GM23338 (cell line): Measurements from ENCODE around the gene GATAD2A. TPM values are rescaled to one million over a fixed set of nuclear protein-coding genes. Genes with fewer than 3 reads are reported as not detected.

Experiments
- ATAC-seq: fragments of 200-7000 bp; cut with Tn5 transposase; 3 replicates; pipeline ENCODE4 v1.9.1; 2020
- DNase-seq: peaks from one replicate; pipeline ENCODE4 v3.0.0-alpha.2; 2015; ENCODE audit warnings: low spot score
- H2AFZ ChIP-seq: fragments of 200-600 bp; sonication (generic); 2 replicates; pipeline ENCODE4 v1.8.0; 2016; ENCODE audit warnings: antibody characterized with exemption, mild to moderate bottlenecking, moderate library complexity
- H3F3A ChIP-seq: fragments of 200-600 bp; sonication (generic); replicated peaks from 2 replicates; pipeline ENCODE4 v1.8.0; 2017; ENCODE audit warnings: antibody characterized with exemption, mixed run types, low read depth
- H3K27ac ChIP-seq: fragments of 200-600 bp; sonication (generic); 2 replicates; pipeline ENCODE4 v1.6.1; 2016; ENCODE audit warnings: low read depth
- H3K27me3 ChIP-seq: fragments of 200-600 bp; sonication (generic); 2 replicates; pipeline ENCODE4 v1.8.0; 2016; ENCODE audit warnings: mild to moderate bottlenecking, mixed run types, moderate library complexity; ENCODE audit not compliant: insufficient read depth
- H3K36me3 ChIP-seq: fragments of 200-600 bp; sonication (generic); 2 replicates; pipeline ENCODE4 v1.8.0; 2016; ENCODE audit warnings: mild to moderate bottlenecking; ENCODE audit not compliant: insufficient read depth
- H3K4me1 ChIP-seq: fragments of 200-600 bp; sonication (generic); 2 replicates; pipeline ENCODE4 v1.8.0; 2016; ENCODE audit warnings: mild to moderate bottlenecking, moderate library complexity; ENCODE audit not compliant: insufficient read depth
- H3K4me2 ChIP-seq: fragments of 200-600 bp; sonication (generic); 2 replicates; pipeline ENCODE4 v1.7.1; 2017; ENCODE audit warnings: mixed run types
- H3K4me3 ChIP-seq: fragments of 200-600 bp; sonication (generic); 2 replicates; pipeline ENCODE4 v1.6.1; 2016; ENCODE audit warnings: mixed run types
- H3K79me2 ChIP-seq: fragments of 200-600 bp; sonication (generic); replicated peaks from 2 replicates; pipeline ENCODE4 v1.8.0; 2017; ENCODE audit warnings: mild to moderate bottlenecking; ENCODE audit not compliant: insufficient read depth
- H3K9me2 ChIP-seq: fragments of 200-600 bp; sonication (generic); 2 replicates; pipeline ENCODE4 v1.8.0; 2017; ENCODE audit not compliant: insufficient read depth
- H4K20me1 ChIP-seq: fragments of 200-600 bp; sonication (generic); replicated peaks from 2 replicates; pipeline ENCODE4 v1.8.0; 2017; ENCODE audit warnings: mild to moderate bottlenecking; ENCODE audit not compliant: insufficient read depth
- H3K27ac Mint-ChIP-seq: 2 replicates; pipeline ENCODE4 v1.8.0; 2020; ENCODE audit warnings: inconsistent platforms, mild to moderate bottlenecking, moderate library complexity, mixed read lengths
- H3K27me3 Mint-ChIP-seq: 3 replicates; pipeline ENCODE4 v1.8.0; 2022; ENCODE audit warnings: low read depth, mild to moderate bottlenecking, moderate library complexity, mixed read lengths, inconsistent platforms; ENCODE audit not compliant: insufficient read depth, poor library complexity
- H3K36me3 Mint-ChIP-seq: 3 replicates; pipeline ENCODE4 v1.8.0; 2021; ENCODE audit warnings: low read depth, mild to moderate bottlenecking, inconsistent platforms, moderate library complexity, mixed read lengths
- H3K4me1 Mint-ChIP-seq: 3 replicates; pipeline ENCODE4 v1.8.0; 2020; ENCODE audit warnings: mild to moderate bottlenecking, inconsistent platforms, mixed read lengths
- H3K4me3 Mint-ChIP-seq: 3 replicates; pipeline ENCODE4 v1.8.0; 2021; ENCODE audit warnings: moderate library complexity, mild to moderate bottlenecking, inconsistent platforms, mixed read lengths
- H3K9me3 Mint-ChIP-seq: 3 replicates; pipeline ENCODE4 v1.8.0; 2020; ENCODE audit warnings: moderate library complexity, mild to moderate bottlenecking, inconsistent platforms, mixed read lengths
- CREB1 ChIP-seq: fragments of 250-450 bp; sonication (Bioruptor Pico); IDR thresholded peaks from 2 replicates; pipeline ENCODE4 v1.5.0; 2020; ENCODE audit warnings: low read depth, mild to moderate bottlenecking, moderate library complexity
- EZH2 ChIP-seq: fragments of 200-600 bp; sonication (generic); IDR thresholded peaks from one replicate; pipeline ENCODE4 v1.8.0; 2017; ENCODE audit warnings: antibody characterized with exemption, mild to moderate bottlenecking, low read depth; ENCODE audit not compliant: unreplicated experiment
- EZH2phosphoT487 ChIP-seq: fragments of 200-600 bp; sonication (generic); IDR thresholded peaks from one replicate; pipeline ENCODE4 v1.8.1; 2018; ENCODE audit warnings: antibody characterized with exemption; ENCODE audit not compliant: unreplicated experiment
- JUNB ChIP-seq: IDR thresholded peaks from one replicate; pipeline ENCODE4 v1.6.1; 2016; ENCODE audit warnings: antibody characterized with exemption; ENCODE audit not compliant: unreplicated experiment
- NANOG ChIP-seq: IDR thresholded peaks from 2 replicates; pipeline ENCODE4 v1.6.1; 2016; ENCODE audit warnings: antibody characterized with exemption, borderline replicate concordance
- POLR2AphosphoS5 ChIP-seq: IDR thresholded peaks from 2 replicates; pipeline ENCODE4 v1.6.1; 2016; ENCODE audit warnings: antibody characterized with exemption, low read depth
- STAT1 ChIP-seq: IDR thresholded peaks from one replicate; pipeline ENCODE4 v1.6.1; 2016; ENCODE audit warnings: antibody characterized with exemption; ENCODE audit not compliant: unreplicated experiment
- ZNF114 ChIP-seq: fragments of 250-450 bp; sonication (Bioruptor Pico); IDR thresholded peaks from 2 replicates; pipeline ENCODE4 v1.5.0; 2020; ENCODE audit warnings: mild to moderate bottlenecking, moderate library complexity
- ZNF331 ChIP-seq: fragments of 250-450 bp; sonication (Bioruptor Pico); IDR thresholded peaks from 2 replicates; pipeline ENCODE4 v1.5.0; 2020; ENCODE audit warnings: low read depth, mild to moderate bottlenecking, moderate library complexity
- polyA plus RNA-seq: library from polyadenylated mRNA; unstranded; fragments of >200 nt; fragmentation: Nextera tagmentation; extraction: Ambion mirVana; gene quantifications from 2 replicates; pipeline ENCODE4 v1.2.1, GENCODE V29; 2016
- total RNA-seq: library from RNA; depleted of rRNA; stranded (reverse); fragments of >200 nt; shearing (Covaris generic); gene quantifications from 2 replicates; pipeline ENCODE4 v1.2.3, GENCODE V29; 2014
- TF ChIP-seq, protein P1 (sequence below): fragments of 250-450 bp; sonication (Bioruptor Pico); IDR thresholded peaks from 2 replicates; pipeline ENCODE4 v1.5.0; 2020; ENCODE audit warnings: mild to moderate bottlenecking, moderate library complexity
- TF ChIP-seq, protein P2 (sequence below): IDR thresholded peaks from one replicate; pipeline ENCODE4 v1.6.1; 2018; ENCODE audit warnings: antibody characterized with exemption; ENCODE audit not compliant: unreplicated experiment
- TF ChIP-seq, protein P3 (sequence below), 2 experiments: fragments of 200-600 bp in 1 of 2; sonication (generic) in 1 of 2; conservative IDR thresholded peaks; 2 replicates each; pipeline versions ENCODE4 v1.5.1 to v1.6.1; 2016 to 2017; ENCODE audit warnings: antibody characterized with exemption in 2 of 2, low read depth in 2 of 2, mild to moderate bottlenecking in 2 of 2, moderate library complexity in 1 of 2
- TF ChIP-seq, protein P4 (sequence below): IDR thresholded peaks from 2 replicates; pipeline ENCODE4 v1.6.1; 2016; ENCODE audit warnings: antibody characterized with exemption

Gene GATAD2A
- total and polyA plus RNA-seq, 2 experiments from 2014 or later: 40.0 to 151 TPM

DNA sequence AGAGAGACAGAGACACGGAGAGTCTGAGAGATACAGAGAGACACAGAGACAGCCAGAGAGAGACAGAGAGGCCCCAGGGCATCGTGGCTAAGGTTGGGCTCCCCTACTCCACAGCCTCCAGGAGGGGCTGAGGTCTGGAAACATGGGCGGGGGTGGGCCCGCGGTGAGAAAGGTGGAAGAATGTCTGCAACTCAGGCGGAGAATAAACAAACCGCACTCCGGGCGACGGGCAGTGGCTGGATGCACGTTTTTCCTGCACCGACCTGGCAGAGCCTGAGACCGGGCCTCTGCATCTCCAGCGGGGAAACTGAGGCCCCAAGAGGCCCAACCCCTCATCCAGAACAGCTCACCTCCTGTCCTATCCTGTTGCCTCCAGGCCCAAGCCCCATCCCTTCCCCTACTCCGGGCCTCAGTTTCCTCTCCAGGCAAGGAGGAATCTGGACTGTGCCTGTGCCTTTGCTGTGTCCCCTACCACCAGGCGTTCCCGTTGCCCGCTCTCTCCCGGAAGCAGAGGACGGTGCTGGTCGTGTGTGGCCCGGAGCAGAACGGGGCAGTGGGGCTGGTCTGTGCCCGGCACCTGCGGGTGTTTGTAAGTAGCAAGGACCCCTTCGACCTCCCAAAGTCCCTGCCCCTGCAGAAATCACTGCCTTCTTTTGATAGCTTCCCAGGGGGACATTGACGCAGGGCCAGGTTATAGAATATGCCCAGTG lies 129.2 kb downstream of the GATAD2A start:
- Histone ChIP-seq H3K4me2 (no peak overlapping the region), H3K27ac (no peak overlapping the region), H4K20me1 (0 out of 2 replicates have a peak, but pooled peaks cover 5% of the 10 kb centered on the region), H3K4me3 (no peak overlapping the region), H3K36me3 (no peaks in the 10 kb centered on the region), H2AFZ (no peak overlapping the region), H3K27me3 (peaks cover 24% of the 10 kb centered on the region), H3K4me1 (peaks cover 5% of the 10 kb centered on the region; the same call in 1 of the 2 replicates), H3F3A (peaks cover 34% of the 10 kb centered on the region), H3K79me2 (no peaks in the 10 kb centered on the region), H3K9me2 (no peaks in the 10 kb centered on the region)
- DNase-seq (peak; percentile 7), ATAC-seq (no peak)
- peaks cover 31% of the 10 kb centered on the region for H3K27me3 Mint-ChIP-seq
- peaks cover 10% of the 10 kb centered on the region for H3K36me3 Mint-ChIP-seq
- peaks cover 32% of the 10 kb centered on the region for H3K4me1 Mint-ChIP-seq
- no peak overlapping the region for H3K4me3 Mint-ChIP-seq
- no peak overlapping the region for H3K27ac Mint-ChIP-seq
- TF ChIP-seq STAT1 (no peak), NANOG (no peak), POLR2AphosphoS5 (no peak), EZH2 (no peak), ZNF114 (CRISPR knock-in tag) (no peak), CREB1 (no peak), ZNF331 (CRISPR knock-in tag) (no peak), EZH2phosphoT487 (no peak), JUNB (no peak)
- TF ChIP-seq, protein P1, sequence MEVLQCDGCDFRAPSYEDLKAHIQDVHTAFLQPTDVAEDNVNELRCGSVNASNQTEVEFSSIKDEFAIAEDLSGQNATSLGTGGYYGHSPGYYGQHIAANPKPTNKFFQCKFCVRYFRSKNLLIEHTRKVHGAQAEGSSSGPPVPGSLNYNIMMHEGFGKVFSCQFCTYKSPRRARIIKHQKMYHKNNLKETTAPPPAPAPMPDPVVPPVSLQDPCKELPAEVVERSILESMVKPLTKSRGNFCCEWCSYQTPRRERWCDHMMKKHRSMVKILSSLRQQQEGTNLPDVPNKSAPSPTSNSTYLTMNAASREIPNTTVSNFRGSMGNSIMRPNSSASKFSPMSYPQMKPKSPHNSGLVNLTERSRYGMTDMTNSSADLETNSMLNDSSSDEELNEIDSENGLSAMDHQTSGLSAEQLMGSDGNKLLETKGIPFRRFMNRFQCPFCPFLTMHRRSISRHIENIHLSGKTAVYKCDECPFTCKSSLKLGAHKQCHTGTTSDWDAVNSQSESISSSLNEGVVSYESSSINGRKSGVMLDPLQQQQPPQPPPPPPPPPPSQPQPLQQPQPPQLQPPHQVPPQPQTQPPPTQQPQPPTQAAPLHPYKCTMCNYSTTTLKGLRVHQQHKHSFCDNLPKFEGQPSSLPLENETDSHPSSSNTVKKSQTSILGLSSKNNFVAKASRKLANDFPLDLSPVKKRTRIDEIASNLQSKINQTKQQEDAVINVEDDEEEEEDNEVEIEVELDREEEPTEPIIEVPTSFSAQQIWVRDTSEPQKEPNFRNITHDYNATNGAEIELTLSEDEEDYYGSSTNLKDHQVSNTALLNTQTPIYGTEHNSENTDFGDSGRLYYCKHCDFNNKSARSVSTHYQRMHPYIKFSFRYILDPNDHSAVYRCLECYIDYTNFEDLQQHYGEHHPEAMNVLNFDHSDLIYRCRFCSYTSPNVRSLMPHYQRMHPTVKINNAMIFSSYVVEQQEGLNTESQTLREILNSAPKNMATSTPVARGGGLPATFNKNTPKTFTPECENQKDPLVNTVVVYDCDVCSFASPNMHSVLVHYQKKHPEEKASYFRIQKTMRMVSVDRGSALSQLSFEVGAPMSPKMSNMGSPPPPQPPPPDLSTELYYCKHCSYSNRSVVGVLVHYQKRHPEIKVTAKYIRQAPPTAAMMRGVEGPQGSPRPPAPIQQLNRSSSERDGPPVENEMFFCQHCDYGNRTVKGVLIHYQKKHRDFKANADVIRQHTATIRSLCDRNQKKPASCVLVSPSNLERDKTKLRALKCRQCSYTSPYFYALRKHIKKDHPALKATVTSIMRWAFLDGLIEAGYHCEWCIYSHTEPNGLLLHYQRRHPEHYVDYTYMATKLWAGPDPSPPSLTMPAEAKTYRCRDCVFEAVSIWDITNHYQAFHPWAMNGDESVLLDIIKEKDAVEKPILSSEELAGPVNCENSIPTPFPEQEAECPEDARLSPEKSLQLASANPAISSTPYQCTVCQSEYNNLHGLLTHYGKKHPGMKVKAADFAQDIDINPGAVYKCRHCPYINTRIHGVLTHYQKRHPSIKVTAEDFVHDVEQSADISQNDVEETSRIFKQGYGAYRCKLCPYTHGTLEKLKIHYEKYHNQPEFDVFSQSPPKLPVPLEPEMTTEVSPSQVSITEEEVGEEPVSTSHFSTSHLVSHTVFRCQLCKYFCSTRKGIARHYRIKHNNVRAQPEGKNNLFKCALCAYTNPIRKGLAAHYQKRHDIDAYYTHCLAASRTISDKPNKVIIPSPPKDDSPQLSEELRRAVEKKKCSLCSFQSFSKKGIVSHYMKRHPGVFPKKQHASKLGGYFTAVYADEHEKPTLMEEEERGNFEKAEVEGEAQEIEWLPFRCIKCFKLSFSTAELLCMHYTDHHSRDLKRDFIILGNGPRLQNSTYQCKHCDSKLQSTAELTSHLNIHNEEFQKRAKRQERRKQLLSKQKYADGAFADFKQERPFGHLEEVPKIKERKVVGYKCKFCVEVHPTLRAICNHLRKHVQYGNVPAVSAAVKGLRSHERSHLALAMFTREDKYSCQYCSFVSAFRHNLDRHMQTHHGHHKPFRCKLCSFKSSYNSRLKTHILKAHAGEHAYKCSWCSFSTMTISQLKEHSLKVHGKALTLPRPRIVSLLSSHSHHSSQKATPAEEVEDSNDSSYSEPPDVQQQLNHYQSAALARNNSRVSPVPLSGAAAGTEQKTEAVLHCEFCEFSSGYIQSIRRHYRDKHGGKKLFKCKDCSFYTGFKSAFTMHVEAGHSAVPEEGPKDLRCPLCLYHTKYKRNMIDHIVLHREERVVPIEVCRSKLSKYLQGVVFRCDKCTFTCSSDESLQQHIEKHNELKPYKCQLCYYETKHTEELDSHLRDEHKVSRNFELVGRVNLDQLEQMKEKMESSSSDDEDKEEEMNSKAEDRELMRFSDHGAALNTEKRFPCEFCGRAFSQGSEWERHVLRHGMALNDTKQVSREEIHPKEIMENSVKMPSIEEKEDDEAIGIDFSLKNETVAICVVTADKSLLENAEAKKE: no peak
- TF ChIP-seq, protein P2, sequence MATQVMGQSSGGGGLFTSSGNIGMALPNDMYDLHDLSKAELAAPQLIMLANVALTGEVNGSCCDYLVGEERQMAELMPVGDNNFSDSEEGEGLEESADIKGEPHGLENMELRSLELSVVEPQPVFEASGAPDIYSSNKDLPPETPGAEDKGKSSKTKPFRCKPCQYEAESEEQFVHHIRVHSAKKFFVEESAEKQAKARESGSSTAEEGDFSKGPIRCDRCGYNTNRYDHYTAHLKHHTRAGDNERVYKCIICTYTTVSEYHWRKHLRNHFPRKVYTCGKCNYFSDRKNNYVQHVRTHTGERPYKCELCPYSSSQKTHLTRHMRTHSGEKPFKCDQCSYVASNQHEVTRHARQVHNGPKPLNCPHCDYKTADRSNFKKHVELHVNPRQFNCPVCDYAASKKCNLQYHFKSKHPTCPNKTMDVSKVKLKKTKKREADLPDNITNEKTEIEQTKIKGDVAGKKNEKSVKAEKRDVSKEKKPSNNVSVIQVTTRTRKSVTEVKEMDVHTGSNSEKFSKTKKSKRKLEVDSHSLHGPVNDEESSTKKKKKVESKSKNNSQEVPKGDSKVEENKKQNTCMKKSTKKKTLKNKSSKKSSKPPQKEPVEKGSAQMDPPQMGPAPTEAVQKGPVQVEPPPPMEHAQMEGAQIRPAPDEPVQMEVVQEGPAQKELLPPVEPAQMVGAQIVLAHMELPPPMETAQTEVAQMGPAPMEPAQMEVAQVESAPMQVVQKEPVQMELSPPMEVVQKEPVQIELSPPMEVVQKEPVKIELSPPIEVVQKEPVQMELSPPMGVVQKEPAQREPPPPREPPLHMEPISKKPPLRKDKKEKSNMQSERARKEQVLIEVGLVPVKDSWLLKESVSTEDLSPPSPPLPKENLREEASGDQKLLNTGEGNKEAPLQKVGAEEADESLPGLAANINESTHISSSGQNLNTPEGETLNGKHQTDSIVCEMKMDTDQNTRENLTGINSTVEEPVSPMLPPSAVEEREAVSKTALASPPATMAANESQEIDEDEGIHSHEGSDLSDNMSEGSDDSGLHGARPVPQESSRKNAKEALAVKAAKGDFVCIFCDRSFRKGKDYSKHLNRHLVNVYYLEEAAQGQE: no peak
- TF ChIP-seq, protein P3, sequence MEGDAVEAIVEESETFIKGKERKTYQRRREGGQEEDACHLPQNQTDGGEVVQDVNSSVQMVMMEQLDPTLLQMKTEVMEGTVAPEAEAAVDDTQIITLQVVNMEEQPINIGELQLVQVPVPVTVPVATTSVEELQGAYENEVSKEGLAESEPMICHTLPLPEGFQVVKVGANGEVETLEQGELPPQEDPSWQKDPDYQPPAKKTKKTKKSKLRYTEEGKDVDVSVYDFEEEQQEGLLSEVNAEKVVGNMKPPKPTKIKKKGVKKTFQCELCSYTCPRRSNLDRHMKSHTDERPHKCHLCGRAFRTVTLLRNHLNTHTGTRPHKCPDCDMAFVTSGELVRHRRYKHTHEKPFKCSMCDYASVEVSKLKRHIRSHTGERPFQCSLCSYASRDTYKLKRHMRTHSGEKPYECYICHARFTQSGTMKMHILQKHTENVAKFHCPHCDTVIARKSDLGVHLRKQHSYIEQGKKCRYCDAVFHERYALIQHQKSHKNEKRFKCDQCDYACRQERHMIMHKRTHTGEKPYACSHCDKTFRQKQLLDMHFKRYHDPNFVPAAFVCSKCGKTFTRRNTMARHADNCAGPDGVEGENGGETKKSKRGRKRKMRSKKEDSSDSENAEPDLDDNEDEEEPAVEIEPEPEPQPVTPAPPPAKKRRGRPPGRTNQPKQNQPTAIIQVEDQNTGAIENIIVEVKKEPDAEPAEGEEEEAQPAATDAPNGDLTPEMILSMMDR (conservative IDR thresholded peaks at IDR 0.05; ENCODE audit: low read depth in 2 of 2): no peak
- TF ChIP-seq, protein P4, sequence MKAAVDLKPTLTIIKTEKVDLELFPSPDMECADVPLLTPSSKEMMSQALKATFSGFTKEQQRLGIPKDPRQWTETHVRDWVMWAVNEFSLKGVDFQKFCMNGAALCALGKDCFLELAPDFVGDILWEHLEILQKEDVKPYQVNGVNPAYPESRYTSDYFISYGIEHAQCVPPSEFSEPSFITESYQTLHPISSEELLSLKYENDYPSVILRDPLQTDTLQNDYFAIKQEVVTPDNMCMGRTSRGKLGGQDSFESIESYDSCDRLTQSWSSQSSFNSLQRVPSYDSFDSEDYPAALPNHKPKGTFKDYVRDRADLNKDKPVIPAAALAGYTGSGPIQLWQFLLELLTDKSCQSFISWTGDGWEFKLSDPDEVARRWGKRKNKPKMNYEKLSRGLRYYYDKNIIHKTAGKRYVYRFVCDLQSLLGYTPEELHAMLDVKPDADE: no peak
- H3K9me3 Mint-ChIP-seq: no peaks in the 10 kb centered on the region
